ENCODE measurements around the gene MGST2.

DNA sequence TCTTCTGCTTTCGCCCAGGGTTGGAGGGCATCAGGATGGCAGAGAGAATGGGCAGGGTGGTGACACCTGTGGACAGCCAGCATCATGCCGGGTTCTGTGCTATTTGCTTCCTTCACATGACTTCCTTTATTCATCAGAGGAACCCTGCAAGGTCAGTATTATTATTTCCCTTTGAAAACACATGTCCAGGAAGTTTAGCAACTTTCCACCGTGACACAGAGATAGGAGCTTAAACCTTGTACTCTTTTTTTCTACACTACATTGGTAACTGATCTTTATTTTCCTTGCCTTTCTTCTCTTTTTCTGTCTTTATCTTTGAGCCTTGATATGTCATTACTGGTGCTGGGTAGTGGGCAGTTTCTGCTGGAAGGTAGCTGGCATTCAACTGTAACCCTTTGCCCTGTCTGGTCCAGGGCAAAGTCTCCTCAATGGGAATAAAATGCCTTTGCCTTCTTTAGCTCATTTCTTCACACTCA lies 5.0 kb upstream of the MGST2 start:
- TF ChIP-seq, protein P1, sequence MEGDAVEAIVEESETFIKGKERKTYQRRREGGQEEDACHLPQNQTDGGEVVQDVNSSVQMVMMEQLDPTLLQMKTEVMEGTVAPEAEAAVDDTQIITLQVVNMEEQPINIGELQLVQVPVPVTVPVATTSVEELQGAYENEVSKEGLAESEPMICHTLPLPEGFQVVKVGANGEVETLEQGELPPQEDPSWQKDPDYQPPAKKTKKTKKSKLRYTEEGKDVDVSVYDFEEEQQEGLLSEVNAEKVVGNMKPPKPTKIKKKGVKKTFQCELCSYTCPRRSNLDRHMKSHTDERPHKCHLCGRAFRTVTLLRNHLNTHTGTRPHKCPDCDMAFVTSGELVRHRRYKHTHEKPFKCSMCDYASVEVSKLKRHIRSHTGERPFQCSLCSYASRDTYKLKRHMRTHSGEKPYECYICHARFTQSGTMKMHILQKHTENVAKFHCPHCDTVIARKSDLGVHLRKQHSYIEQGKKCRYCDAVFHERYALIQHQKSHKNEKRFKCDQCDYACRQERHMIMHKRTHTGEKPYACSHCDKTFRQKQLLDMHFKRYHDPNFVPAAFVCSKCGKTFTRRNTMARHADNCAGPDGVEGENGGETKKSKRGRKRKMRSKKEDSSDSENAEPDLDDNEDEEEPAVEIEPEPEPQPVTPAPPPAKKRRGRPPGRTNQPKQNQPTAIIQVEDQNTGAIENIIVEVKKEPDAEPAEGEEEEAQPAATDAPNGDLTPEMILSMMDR (conservative IDR thresholded peaks at IDR 0.05; ENCODE audit: low read depth, low read length) = no peak
- no peak for TF ChIP-seq EZH2phosphoT487 (IDR thresholded peaks at IDR 0.05; ENCODE audit: borderline replicate concordance, low read length)
